Measurements from ENCODE around the gene PRAMEF12. TPM values are rescaled to one million over a fixed set of nuclear protein-coding genes. Genes with fewer than 3 reads are reported as not detected.
"Not testable (repeated sequence)": the region's sequence is repeated elsewhere in the genome, so short reads cannot be mapped to it uniquely, and the experiment has no call there.

PRAMEF12 gene
- not detected in 2 replicates for total RNA-seq (2014; rRNA removed; shearing (Covaris generic))
- not detected in 2 replicates for polyA plus RNA-seq (2015; cell fraction: cytosol; rRNA removed)
- not detected in 2 replicates for polyA plus RNA-seq (2015; cell fraction: nucleus; rRNA removed)

GRCh38 chr1:12773438-12773837, at the start of gene PRAMEF12:
PRAMEF12 (plus strand) TSS chr1:12773738; CDS start chr1:12774868, 1,130 bp downstream.
- no peak for DNase-seq (ENCODE audit: low read depth, low spot score)
- in situ Hi-C loops (cut with HindIII; ENCODE audit: low pct_unique_long_range_greater_than_20kb, low sequenced_read_pairs), result no loop called here

- no peak for DNase-seq (ENCODE audit: low read depth, low spot score)
Observed at GRCh38 chr1:12728391-12728790, 45.1 kb upstream of the PRAMEF12 start.

DNA sequence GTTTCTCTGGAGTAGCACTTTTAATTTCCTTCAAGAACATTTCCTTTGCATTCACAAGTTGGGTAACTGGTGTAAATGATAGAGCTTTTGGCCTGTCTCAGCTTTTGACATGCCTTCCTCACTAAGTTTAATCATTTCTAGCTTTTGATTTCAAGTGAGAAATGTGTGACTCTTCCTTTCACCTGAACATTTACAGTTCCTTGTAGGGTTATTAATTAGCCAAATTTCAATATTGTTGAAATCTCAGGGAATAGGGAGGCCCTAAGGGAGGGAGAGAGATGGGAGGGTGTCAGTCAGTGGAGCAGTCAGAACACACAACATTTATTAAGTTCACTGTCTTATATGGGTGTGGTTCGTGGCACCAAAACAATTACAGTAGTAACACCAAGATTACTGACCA, 43.4 kb upstream of the PRAMEF12 start:
- in situ Hi-C loops (cut with HindIII; ENCODE audit: low pct_unique_long_range_greater_than_20kb, low sequenced_read_pairs), result no loop called here
- DNase-seq (ENCODE audit: low read depth, low spot score), result no peak

More at GRCh38 chr1:12728391-12728790, 45.1 kb upstream of the PRAMEF12 start:
- in situ Hi-C loops (cut with HindIII; ENCODE audit: low pct_unique_long_range_greater_than_20kb, low sequenced_read_pairs), result no loop called here

- not testable (repeated sequence) for DNase-seq (ENCODE audit: low read depth, low spot score)
Observed at GRCh38 chr1:12731084-12731483, 42.5 kb upstream of the PRAMEF12 start.

DNA sequence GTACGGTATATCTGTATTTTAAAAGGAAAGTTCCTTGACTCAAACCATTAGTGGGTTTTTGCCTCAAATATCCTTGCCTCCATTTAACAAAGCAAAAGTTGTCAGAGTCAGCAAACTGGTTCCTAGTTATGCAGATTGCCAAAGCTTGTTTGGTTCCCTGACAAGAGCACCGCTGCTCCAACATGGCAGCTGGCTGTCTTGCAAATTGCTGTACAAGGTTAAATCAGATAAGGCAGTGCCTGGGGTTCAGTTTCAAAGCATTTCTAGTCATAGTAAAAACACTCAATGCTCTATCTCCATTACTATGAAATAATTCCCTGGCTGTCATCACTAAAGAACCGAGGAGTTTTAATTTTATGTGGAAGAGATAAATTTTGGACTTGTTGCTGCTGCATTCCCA, 38.9 kb upstream of the PRAMEF12 start:
- in situ Hi-C loops (cut with HindIII; ENCODE audit: low pct_unique_long_range_greater_than_20kb, low sequenced_read_pairs), result no loop called here
- DNase-seq (ENCODE audit: low read depth, low spot score), result no peak

More at GRCh38 chr1:12731084-12731483, 42.5 kb upstream of the PRAMEF12 start:
- in situ Hi-C loops (cut with HindIII; ENCODE audit: low pct_unique_long_range_greater_than_20kb, low sequenced_read_pairs), result not testable (repeated sequence)

GRCh38 chr1:12738934-12739333, 34.6 kb upstream of the PRAMEF12 start:
- DNase-seq (ENCODE audit: low read depth, low spot score), result no peak
- in situ Hi-C loops (cut with HindIII; ENCODE audit: low pct_unique_long_range_greater_than_20kb, low sequenced_read_pairs), result no loop called here

GRCh38 chr1:12739613-12740012, 33.9 kb upstream of the PRAMEF12 start:
- in situ Hi-C loops (cut with HindIII; ENCODE audit: low pct_unique_long_range_greater_than_20kb, low sequenced_read_pairs), result no loop called here
- DNase-seq (ENCODE audit: low read depth, low spot score), result peak; percentile 4

DNA sequence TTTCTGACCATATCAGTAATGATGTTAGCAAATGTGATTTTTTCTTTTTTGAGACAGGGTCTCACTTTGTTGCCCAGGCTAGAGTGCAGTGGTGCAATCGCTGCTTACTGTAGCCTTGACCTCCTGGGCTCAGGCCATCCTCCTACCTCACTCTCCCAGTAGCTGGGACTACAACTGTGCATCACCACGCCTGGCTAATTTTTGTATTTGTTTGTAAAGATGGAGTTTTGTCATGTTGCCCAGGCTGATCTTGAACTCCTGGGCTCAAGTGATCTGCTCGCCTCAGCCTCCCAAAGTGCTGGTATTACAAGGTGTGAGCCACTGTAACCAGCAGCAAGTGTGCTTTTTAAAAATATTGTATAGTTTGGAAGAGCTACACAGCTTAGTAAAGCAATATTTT, 31.6 kb upstream of the PRAMEF12 start:
- in situ Hi-C loops (cut with HindIII; ENCODE audit: low pct_unique_long_range_greater_than_20kb, low sequenced_read_pairs), result no loop called here
- no peak for DNase-seq (ENCODE audit: low read depth, low spot score)

DNA sequence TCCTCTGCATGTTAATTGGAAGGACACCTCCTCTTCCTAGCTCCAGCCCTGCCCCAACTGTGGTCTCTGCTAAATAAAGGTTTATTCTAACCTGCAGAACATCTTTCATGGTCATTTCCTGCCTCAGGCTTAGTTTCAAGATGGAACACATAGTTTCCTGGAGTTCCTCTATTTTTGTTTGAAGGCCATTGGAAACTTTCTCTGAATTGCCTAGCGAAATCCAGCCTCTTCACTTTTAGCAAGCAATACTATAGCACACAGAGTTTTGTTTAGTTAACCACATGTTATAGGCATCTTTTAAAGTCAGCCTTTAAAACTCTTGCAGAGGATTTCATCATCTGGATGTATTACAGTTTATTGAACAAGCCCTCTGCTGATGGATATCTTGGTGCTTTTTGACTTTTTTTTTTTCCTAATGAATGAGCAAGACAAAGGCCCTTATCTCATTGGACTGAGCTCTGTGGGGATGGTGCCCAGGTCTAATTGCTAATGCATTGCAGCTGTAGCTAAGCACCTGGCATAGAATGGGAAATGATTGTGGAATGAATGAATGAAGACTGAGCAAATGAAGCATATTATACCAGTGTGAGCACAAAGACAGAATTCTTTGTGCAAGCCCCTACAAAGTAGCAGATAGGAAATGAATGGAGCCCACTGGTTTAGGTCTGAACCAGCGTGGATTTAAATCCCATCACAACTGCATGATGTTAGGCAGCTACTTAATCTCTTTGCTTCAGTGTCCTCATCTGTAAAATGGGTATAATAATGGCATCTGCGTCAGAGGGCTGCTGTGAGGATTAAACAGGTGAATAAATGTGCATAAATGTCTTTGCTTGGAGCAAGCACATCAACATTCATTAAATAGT, 28.2 kb upstream of the PRAMEF12 start:
- in situ Hi-C loops (cut with HindIII; ENCODE audit: low pct_unique_long_range_greater_than_20kb, low sequenced_read_pairs), result no loop called here
- no peak for DNase-seq (ENCODE audit: low read depth, low spot score)

DNA sequence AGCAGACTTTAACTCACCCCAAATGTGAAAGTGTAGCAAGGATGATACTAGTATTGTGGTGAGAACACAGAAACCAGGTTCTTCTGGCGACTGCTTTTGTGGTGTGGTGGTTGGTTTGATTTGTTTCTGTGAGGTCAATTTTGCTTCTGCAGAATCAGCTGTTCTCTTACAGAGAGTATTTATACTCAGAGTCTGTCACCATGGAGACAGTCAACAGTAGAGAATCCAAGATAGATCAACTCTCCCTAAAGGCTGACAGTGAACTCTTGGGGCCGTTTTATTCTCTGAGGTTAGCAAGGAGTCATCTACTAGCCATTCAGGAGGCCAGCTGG, 27.6 kb upstream of the PRAMEF12 start, which contains the start of gene CFAP107:
CFAP107 (plus strand) TSS at position 209 of the 332 bp plus-strand sequence. CDS start 231 bp downstream, outside the sequence.
- in situ Hi-C loops (cut with HindIII; ENCODE audit: low pct_unique_long_range_greater_than_20kb, low sequenced_read_pairs), result no loop called here
- no peak for DNase-seq (ENCODE audit: low read depth, low spot score)

DNA sequence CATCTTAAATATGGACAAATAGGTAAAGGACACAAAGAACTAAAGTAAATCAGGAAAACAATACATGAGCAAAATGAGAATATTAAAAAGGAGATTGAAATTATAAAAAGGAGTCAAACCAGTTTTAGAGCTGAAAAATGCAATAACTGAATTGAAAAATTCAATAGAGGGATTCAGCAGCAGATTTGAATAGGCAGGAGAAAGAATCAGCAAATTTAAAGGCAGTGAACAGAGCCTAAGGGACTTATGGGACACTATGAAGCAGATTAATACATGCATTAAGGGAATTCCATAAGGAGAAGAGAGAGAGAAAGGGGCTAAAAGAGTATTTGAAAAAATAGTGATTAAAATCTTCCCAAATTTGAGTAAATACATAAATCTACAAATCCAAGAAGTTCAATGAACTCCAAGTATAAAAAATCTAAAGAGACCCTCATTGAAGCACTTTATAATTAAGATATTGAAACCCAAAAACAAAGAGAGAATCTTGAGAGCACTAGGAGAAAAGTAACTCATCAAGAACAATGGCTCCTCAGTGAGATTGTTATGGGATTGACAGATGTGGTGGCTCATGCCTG, 24.7 kb upstream of the PRAMEF12 start:
- DNase-seq (ENCODE audit: low read depth, low spot score), result no peak
- in situ Hi-C loops (cut with HindIII; ENCODE audit: low pct_unique_long_range_greater_than_20kb, low sequenced_read_pairs), result no loop called here

- in situ Hi-C loops (cut with HindIII; ENCODE audit: low pct_unique_long_range_greater_than_20kb, low sequenced_read_pairs), result no loop called here
- DNase-seq (ENCODE audit: low read depth, low spot score), result no peak
Observed at GRCh38 chr1:12754738-12755137, 18.8 kb upstream of the PRAMEF12 start.

DNA sequence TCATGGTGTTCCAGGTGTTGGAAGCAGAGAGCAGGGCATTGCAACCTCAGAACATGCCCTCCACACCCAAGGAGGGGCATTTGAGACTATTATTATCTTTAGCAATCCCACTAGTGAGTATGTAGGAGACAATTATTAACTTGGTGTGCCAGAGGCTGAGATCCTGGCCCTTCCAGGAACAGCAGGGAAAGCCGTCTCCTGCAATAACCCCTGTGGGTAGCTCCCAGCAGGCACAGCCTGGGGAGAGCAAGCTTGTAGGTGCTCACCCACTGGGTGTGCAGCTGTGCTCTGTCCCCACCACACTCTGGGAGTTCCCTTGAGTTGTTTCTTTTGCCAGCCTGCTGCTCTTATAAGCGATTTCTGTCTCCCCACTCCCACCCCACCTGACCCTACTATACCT, 17.3 kb upstream of the PRAMEF12 start:
- in situ Hi-C loops (cut with HindIII; ENCODE audit: low pct_unique_long_range_greater_than_20kb, low sequenced_read_pairs), result no loop called here
- DNase-seq (ENCODE audit: low read depth, low spot score), result no peak

- DNase-seq (ENCODE audit: low read depth, low spot score), result no peak
- in situ Hi-C loops (cut with HindIII; ENCODE audit: low pct_unique_long_range_greater_than_20kb, low sequenced_read_pairs), result no loop called here
Observed at GRCh38 chr1:12756768-12757413, 16.6 kb upstream of the PRAMEF12 start.

GRCh38 chr1:12757836-12758235, 15.7 kb upstream of the PRAMEF12 start:
- in situ Hi-C loops (cut with HindIII; ENCODE audit: low pct_unique_long_range_greater_than_20kb, low sequenced_read_pairs), result no loop called here
- no peak for DNase-seq (ENCODE audit: low read depth, low spot score)

GRCh38 chr1:12760256-12760795, 13.2 kb upstream of the PRAMEF12 start:
- in situ Hi-C loops (cut with HindIII; ENCODE audit: low pct_unique_long_range_greater_than_20kb, low sequenced_read_pairs), result no loop called here
- DNase-seq (ENCODE audit: low read depth, low spot score), result peak; percentile 36

- no peak for DNase-seq (ENCODE audit: low read depth, low spot score)
- in situ Hi-C loops (cut with HindIII; ENCODE audit: low pct_unique_long_range_greater_than_20kb, low sequenced_read_pairs), result no loop called here
Observed at GRCh38 chr1:12761781-12762180, 11.8 kb upstream of the PRAMEF12 start.

- in situ Hi-C loops (cut with HindIII; ENCODE audit: low pct_unique_long_range_greater_than_20kb, low sequenced_read_pairs), result no loop called here
- DNase-seq (ENCODE audit: low read depth, low spot score), result no peak
Observed at GRCh38 chr1:12762766-12763165, 10.8 kb upstream of the PRAMEF12 start.

All from SK-MEL-5 (cell line).